Endothelial cell of umbilical vein (primary cell): ENCODE results near the gene ULK4. TPM values are rescaled to one million over a fixed set of nuclear protein-coding genes. Genes with fewer than 3 reads are reported as not detected.

ENCODE experiments used
- BruUV-seq: library from RNA; stranded (reverse); fragments of 400-500 nt; replicated peaks from 2 replicates; lab custom pipeline; 2021; lab: Mats Ljungman, UMichigan
- CTCF ChIA-PET: fragments of 300-600, 350-600 bp; sonication (Branson Sonifier 250); formaldehyde crosslinking; loops from one replicate; lab custom pipeline; 2021; ENCODE audit warnings: antibody characterized with exemption, inconsistent platforms; lab: Charles Lee
- POLR2A ChIA-PET: fragments of 300-600, 350-600 bp; sonication (Branson Sonifier 250); formaldehyde crosslinking; loops from one replicate; lab custom pipeline; 2021; ENCODE audit warnings: antibody characterized with exemption, inconsistent platforms; lab: Charles Lee
- DNase-seq: peaks from one replicate; pipeline ENCODE4 v3.0.0-alpha.2; 2011; ENCODE audit warnings: low read depth, low spot score
- FAIRE-seq: peaks from 2 replicates; lab custom pipeline; 2011; peaks lifted over from hg19 to GRCh38; lab: Jason Lieb, UNC
- H2AFZ ChIP-seq: 2 replicates; pipeline ENCODE4 v1.6.0; 2012; ENCODE audit warnings: low read depth, low read length, control low read depth, inconsistent platforms
- H3K27ac ChIP-seq: 2 replicates; pipeline ENCODE4 v1.5.1; 2011; ENCODE audit warnings: low read depth, mild to moderate bottlenecking, control low read depth, low read length, moderate library complexity; ENCODE audit not compliant: insufficient read depth
- H3K27me3 ChIP-seq, 2 experiments: 2 replicates each; pipeline versions ENCODE4 v1.6.0 to v1.6.1; 2011; ENCODE audit warnings: low read length in 2 of 2, mixed read lengths in 1 of 2; ENCODE audit not compliant: control insufficient read depth in 2 of 2, insufficient read depth in 2 of 2
- H3K36me3 ChIP-seq, 2 experiments: 2 replicates in 1 of 2; 3 replicates in 1 of 2; pipeline ENCODE4 v1.5.1; 2011; ENCODE audit warnings: low read length in 2 of 2, mild to moderate bottlenecking in 1 of 2, moderate library complexity in 1 of 2; ENCODE audit not compliant: control insufficient read depth in 2 of 2, insufficient read depth in 2 of 2; ENCODE audit errors: extremely low read depth in 1 of 2
- H3K4me1 ChIP-seq: 3 replicates; pipeline ENCODE4 v1.5.1; 2011; ENCODE audit warnings: mild to moderate bottlenecking, low read length; ENCODE audit not compliant: control insufficient read depth, insufficient read depth; ENCODE audit errors: extremely low read depth
- H3K4me2 ChIP-seq: 2 replicates; pipeline ENCODE4 v1.6.1; 2011; ENCODE audit warnings: low read length, control low read depth, mixed read lengths; ENCODE audit not compliant: insufficient read depth
- H3K4me3 ChIP-seq, 3 experiments: fragments of 200-600 bp in 1 of 3; sonication (generic), shearing (Covaris generic) in 1 of 3; replicated peaks in 1 of 3; 2 replicates each; pipeline ENCODE4 v1.5.1; 2011 to 2016; ENCODE audit warnings: control low read depth in 3 of 3, low read length in 3 of 3, mild to moderate bottlenecking in 2 of 3, inconsistent platforms in 1 of 3, low read depth in 1 of 3, moderate library complexity in 1 of 3; ENCODE audit not compliant: insufficient read depth in 1 of 3
- H3K79me2 ChIP-seq: 2 replicates; pipeline ENCODE4 v1.6.0; 2012; ENCODE audit warnings: low read length, inconsistent platforms; ENCODE audit not compliant: control insufficient read depth, insufficient read depth
- H3K9ac ChIP-seq: replicated peaks from 2 replicates; pipeline ENCODE3; 2011; ENCODE audit warnings: low read length, control low read depth; ENCODE audit not compliant: insufficient read depth; ENCODE audit errors: extremely low read depth
- H3K9me1 ChIP-seq: replicated peaks from 3 replicates; pipeline ENCODE4 v1.6.0; 2011; ENCODE audit warnings: mild to moderate bottlenecking, low read length; ENCODE audit not compliant: control insufficient read depth, insufficient read depth; ENCODE audit errors: extremely low read depth
- H3K9me3 ChIP-seq: replicated peaks from 2 replicates; pipeline ENCODE4 v1.5.1; 2012; ENCODE audit warnings: low read length, inconsistent platforms; ENCODE audit not compliant: control insufficient read depth, insufficient read depth
- H4K20me1 ChIP-seq: replicated peaks from 2 replicates; pipeline ENCODE3; 2011; ENCODE audit warnings: mild to moderate bottlenecking, low read length; ENCODE audit not compliant: control insufficient read depth, insufficient read depth; ENCODE audit errors: extremely low read depth
- CTCF ChIP-seq, 2 donors: IDR thresholded peaks; 1 replicate in 1 of 2; 2 replicates in 1 of 2; pipeline ENCODE4 v1.5.1; 2011; ENCODE audit warnings: low read length in 2 of 2, mild to moderate bottlenecking in 2 of 2, moderate library complexity in 2 of 2, control low read depth in 1 of 2, inconsistent platforms in 1 of 2, low read depth in 1 of 2; ENCODE audit not compliant: insufficient read depth in 1 of 2; ENCODE audit errors: extremely low read depth in 1 of 2
- EZH2 ChIP-seq: IDR thresholded peaks from 2 replicates; pipeline ENCODE4 v1.6.1; 2012; ENCODE audit warnings: borderline replicate concordance, low read depth, mild to moderate bottlenecking, moderate library complexity, low read length, inconsistent platforms; ENCODE audit not compliant: severe bottlenecking
- FOS ChIP-seq: IDR thresholded peaks from 2 replicates; pipeline ENCODE4 v1.6.1; 2011; ENCODE audit warnings: mild to moderate bottlenecking, low read length, moderate library complexity, borderline replicate concordance; ENCODE audit not compliant: insufficient read depth
- MAX ChIP-seq: IDR thresholded peaks from 2 replicates; pipeline ENCODE4 v1.6.1; 2011; ENCODE audit not compliant: insufficient read depth, insufficient read length
- MYC ChIP-seq: IDR thresholded peaks from one replicate; pipeline ENCODE4 v1.6.1; 2011; ENCODE audit warnings: mild to moderate bottlenecking, low read depth, low read length
- POLR2A ChIP-seq: IDR thresholded peaks from 2 replicates; pipeline ENCODE4 v1.6.1; 2012; ENCODE audit warnings: low read depth, mild to moderate bottlenecking, control low read depth, low read length
- dilution Hi-C: fragments of 300-500 bp; cut with MboI; formaldehyde crosslinking; loops from one replicate; pipeline ENCODE4 v1.15.0; 2019; ENCODE audit warnings: low sequenced_read_pairs; ENCODE audit not compliant: extremely low pct_ligation_motif_present
- intact Hi-C: fragments of 100-400 bp; cut with micrococcal nuclease; formaldehyde crosslinking; loops from one replicate; pipeline ENCODE4 v1.10.0; 2022
- polyA plus RNA-seq, 4 experiments: library from polyadenylated mRNA; depleted of rRNA in 3 of 4; stranded (reverse) in 3 of 4; unstranded in 1 of 4; fragments of >200 nt; gene quantifications; 2 replicates each; pipeline versions ENCODE4 v1.2.1 to v1.2.3, GENCODE V29; 2011 to 2012; ENCODE audit warnings: missing spikeins in 1 of 4
- total RNA-seq: library from RNA; stranded (reverse); gene quantifications from 2 replicates; pipeline ENCODE4 v1.2.3, GENCODE V29; 2021

Gene ULK4
- total and polyA plus RNA-seq, 2 donors (not counting 3 experiments of a cell fraction or from before 2014, with no cell fraction given) = 3.3 to 16.0 TPM

DNA sequence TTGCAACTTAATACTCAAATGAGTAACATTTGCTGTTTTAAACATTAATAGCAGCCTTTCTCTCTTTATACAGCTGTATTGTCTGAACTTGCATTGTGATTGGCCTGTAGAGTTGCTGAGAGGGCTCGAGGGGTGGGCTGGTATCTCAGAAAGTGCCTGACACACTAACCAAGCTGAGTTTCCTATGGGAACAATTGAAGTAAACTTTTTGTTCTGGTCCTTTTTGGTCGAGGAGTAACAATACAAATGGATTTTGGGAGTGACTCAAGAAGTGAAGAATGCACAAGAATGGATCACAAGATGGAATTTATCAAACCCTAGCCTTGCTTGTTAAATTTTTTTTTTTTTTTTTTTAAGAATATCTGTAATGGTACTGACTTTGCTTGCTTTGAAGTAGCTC, 722.3 kb downstream of the ULK4 start:
- Histone ChIP-seq H3K4me2 (no peak overlapping the region), H3K9ac (no peak overlapping the region), H3K9me3 (no peaks in the 10 kb centered on the region), H3K4me3 (no peak overlapping the region), H3K36me3 (peaks cover 33 to 34% of the 10 kb centered on the region in 2 experiments), H3K27ac (no peak overlapping the region), H3K79me2 (no peaks in the 10 kb centered on the region), H4K20me1 (peaks cover 4% of the 10 kb centered on the region), H3K27me3 (no peaks in the 10 kb centered on the region), H3K4me1 (no peaks in the 10 kb centered on the region), H3K9me1 (no peaks in the 10 kb centered on the region), H2AFZ (no peak overlapping the region)
- ChIA-PET POLR2A (no interaction called here), CTCF (interaction anchor here (0.9 to 2.1 kb wide), 2 partner anchors 15 to 24 kb away, joined by 5 read pairs; no protein-coding TSS in a partner anchor)
- dilution Hi-C loops = no loop called here
- FAIRE-seq (peak; percentile 52), DNase-seq (no peak)
- no peak for TF ChIP-seq MAX
- no peak for TF ChIP-seq EZH2
- no peak for TF ChIP-seq CTCF (IDR thresholded peaks at IDR 0.05; ENCODE audit: extremely low read depth in 1 of 2, insufficient read depth in 1 of 2, low read depth in 1 of 2, low read length in 2 of 2)
- TF ChIP-seq POLR2A = no peak
- TF ChIP-seq MYC = no peak
- no peak for TF ChIP-seq FOS
- intact Hi-C loops = loop anchor here (5.0 kb wide), 1 partner anchor 657 kb away; no protein-coding TSS in a partner anchor
- TSS peak; percentile 78 for BruUV-seq
